ENCODE data around the gene GNA14. TPM values are rescaled to one million over a fixed set of nuclear protein-coding genes. Genes with fewer than 3 reads are reported as not detected.
"Not testable (repeated sequence)": the region's sequence is repeated elsewhere in the genome, so short reads cannot be mapped to it uniquely, and the experiment has no call there.

GNA14 gene
- total RNA-seq, 2 experiments from 2014 or later = not detected

DNA sequence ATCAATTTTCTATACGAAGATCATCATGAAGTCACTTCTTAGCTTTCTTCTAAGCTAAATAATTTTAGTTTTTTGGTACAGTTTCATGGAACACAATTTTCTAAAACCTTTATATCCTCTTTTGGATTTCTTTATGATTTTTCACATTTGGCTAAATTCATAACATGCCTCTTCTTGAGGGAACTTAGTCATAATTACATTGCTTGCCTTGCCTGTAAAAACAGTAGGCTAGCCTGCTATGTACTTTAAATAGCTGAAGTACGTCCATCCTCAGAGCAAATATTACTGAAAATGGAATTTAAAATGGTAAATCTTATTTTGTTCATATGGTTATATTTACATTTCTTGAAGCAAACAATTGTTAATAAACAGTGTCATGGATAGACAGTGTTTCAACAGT, 245.8 kb downstream of the GNA14 start:
- Mint-ChIP-seq H3K4me1 (ENCODE audit: low read depth) (no peaks in the 10 kb centered on the region), H3K4me3 (no peak overlapping the region), H3K27ac (no peak overlapping the region), H3K36me3 (ENCODE audit: low read depth) (peaks cover 38% of the 10 kb centered on the region), H3K9me3 (no peaks in the 10 kb centered on the region), H3K27me3 (no peaks in the 10 kb centered on the region)
- Histone ChIP-seq H3K4me3 (ENCODE audit: low read length) (no peak overlapping the region), H3K36me3 (ENCODE audit: insufficient read depth, low read length) (peaks cover 10% of the 10 kb centered on the region), H3K27me3 (ENCODE audit: control insufficient read depth in 1 of 2, insufficient read depth in 2 of 2, low read length in 2 of 2) (no peaks in the 10 kb centered on the region), H3K4me1 (ENCODE audit: insufficient read depth, low read length) (no peaks in the 10 kb centered on the region), H3K9me3 (ENCODE audit: control insufficient read depth in 1 of 2, insufficient read depth in 1 of 2, low read length in 2 of 2) (no peaks in the 10 kb centered on the region), H3K27ac (ENCODE audit: low read depth in 1 of 2, low read length in 2 of 2) (no peak overlapping the region)
- ATAC-seq (ENCODE audit: poor library complexity) (no peak), DNase-seq (no peak)
- ChIA-PET POLR2A (no interaction called here), CTCF (no interaction called here)
- intact Hi-C loops (cut with DNase I, micrococcal nuclease) = no loop called here
- TF ChIP-seq, protein P1, sequence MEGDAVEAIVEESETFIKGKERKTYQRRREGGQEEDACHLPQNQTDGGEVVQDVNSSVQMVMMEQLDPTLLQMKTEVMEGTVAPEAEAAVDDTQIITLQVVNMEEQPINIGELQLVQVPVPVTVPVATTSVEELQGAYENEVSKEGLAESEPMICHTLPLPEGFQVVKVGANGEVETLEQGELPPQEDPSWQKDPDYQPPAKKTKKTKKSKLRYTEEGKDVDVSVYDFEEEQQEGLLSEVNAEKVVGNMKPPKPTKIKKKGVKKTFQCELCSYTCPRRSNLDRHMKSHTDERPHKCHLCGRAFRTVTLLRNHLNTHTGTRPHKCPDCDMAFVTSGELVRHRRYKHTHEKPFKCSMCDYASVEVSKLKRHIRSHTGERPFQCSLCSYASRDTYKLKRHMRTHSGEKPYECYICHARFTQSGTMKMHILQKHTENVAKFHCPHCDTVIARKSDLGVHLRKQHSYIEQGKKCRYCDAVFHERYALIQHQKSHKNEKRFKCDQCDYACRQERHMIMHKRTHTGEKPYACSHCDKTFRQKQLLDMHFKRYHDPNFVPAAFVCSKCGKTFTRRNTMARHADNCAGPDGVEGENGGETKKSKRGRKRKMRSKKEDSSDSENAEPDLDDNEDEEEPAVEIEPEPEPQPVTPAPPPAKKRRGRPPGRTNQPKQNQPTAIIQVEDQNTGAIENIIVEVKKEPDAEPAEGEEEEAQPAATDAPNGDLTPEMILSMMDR (IDR thresholded peaks at IDR 0.05) = no peak

GRCh38 chr9:77399964-77400363, 248.2 kb downstream of the GNA14 start:
- ChIA-PET CTCF (no interaction called here), POLR2A (no interaction called here)
- H3K27ac ChIP-seq (ENCODE audit: low read depth in 1 of 2, low read length in 2 of 2) = no peak overlapping the region
- TF ChIP-seq, protein P1 (IDR thresholded peaks at IDR 0.05) = no peak
- Mint-ChIP-seq H3K4me1 (ENCODE audit: low read depth) (no peaks in the 10 kb centered on the region), H3K27ac (no peak overlapping the region), H3K36me3 (ENCODE audit: low read depth) (peaks cover 16% of the 10 kb centered on the region), H3K9me3 (no peaks in the 10 kb centered on the region), H3K4me3 (no peak overlapping the region), H3K27me3 (no peaks in the 10 kb centered on the region)
- no peaks in the 10 kb centered on the region for H3K36me3 ChIP-seq (ENCODE audit: insufficient read depth, low read length)
- no peak overlapping the region for H3K4me3 ChIP-seq (ENCODE audit: low read length)
- ATAC-seq (ENCODE audit: poor library complexity) = no peak
- H3K9me3 ChIP-seq (ENCODE audit: control insufficient read depth in 1 of 2, insufficient read depth in 1 of 2, low read length in 2 of 2) = no peaks in the 10 kb centered on the region
- H3K4me1 ChIP-seq (ENCODE audit: insufficient read depth, low read length) = no peaks in the 10 kb centered on the region
- no peak for DNase-seq
- intact Hi-C loops (cut with DNase I, micrococcal nuclease) = no loop called here
- H3K27me3 ChIP-seq (ENCODE audit: control insufficient read depth in 1 of 2, insufficient read depth in 2 of 2, low read length in 2 of 2) = no peaks in the 10 kb centered on the region

DNA sequence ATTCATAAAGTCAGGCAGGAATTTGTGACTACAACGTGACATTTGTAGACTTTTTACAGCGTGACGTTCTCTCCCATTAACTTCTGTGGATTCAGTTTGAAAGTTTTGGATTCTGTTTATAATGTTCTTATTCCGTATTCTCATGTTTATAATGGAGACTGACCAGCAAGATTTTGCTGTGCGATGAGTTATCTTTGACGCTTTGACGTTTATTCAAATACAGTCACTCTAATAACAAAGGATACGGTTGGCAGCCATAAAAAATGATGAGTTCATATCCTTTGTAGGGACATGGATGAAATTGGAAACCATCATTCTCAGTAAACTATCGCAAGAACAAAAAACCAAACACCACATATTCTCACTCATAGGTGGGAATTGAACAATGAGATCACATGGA, 249.5 kb downstream of the GNA14 start:
- H3K27ac Mint-ChIP-seq; ATAC-seq (ENCODE audit: poor library complexity); intact Hi-C loops (cut with DNase I, micrococcal nuclease); H3K4me3 Mint-ChIP-seq; H3K4me1 ChIP-seq (ENCODE audit: insufficient read depth, low read length); H3K9me3 Mint-ChIP-seq; H3K27me3 ChIP-seq (ENCODE audit: control insufficient read depth in 1 of 2, insufficient read depth in 2 of 2, low read length in 2 of 2); H3K4me1 Mint-ChIP-seq (ENCODE audit: low read depth); POLR2A ChIA-PET; H3K36me3 ChIP-seq (ENCODE audit: insufficient read depth, low read length); CTCF ChIA-PET; H3K4me3 ChIP-seq (ENCODE audit: low read length); H3K9me3 ChIP-seq (ENCODE audit: control insufficient read depth in 1 of 2, insufficient read depth in 1 of 2, low read length in 2 of 2); H3K27ac ChIP-seq (ENCODE audit: low read depth in 1 of 2, low read length in 2 of 2); DNase-seq; H3K27me3 Mint-ChIP-seq; H3K36me3 Mint-ChIP-seq (ENCODE audit: low read depth): not testable (repeated sequence)

GRCh38 chr9:77392328-77392727, 255.8 kb downstream of the GNA14 start:
- Histone ChIP-seq H3K4me3 (ENCODE audit: low read length) (no peak overlapping the region), H3K9me3 (ENCODE audit: control insufficient read depth in 1 of 2, insufficient read depth in 1 of 2, low read length in 2 of 2) (no peaks in the 10 kb centered on the region), H3K27me3 (ENCODE audit: control insufficient read depth in 1 of 2, insufficient read depth in 2 of 2, low read length in 2 of 2) (no peaks in the 10 kb centered on the region), H3K27ac (ENCODE audit: low read depth in 1 of 2, low read length in 2 of 2) (no peak overlapping the region), H3K4me1 (ENCODE audit: insufficient read depth, low read length) (no peaks in the 10 kb centered on the region), H3K36me3 (ENCODE audit: insufficient read depth, low read length) (no peaks in the 10 kb centered on the region)
- no peak for DNase-seq
- H3K4me1 Mint-ChIP-seq (ENCODE audit: low read depth) = no peaks in the 10 kb centered on the region
- intact Hi-C loops (cut with DNase I, micrococcal nuclease) = no loop called here
- TF ChIP-seq, protein P1 (IDR thresholded peaks at IDR 0.05) = no peak
- H3K27me3 Mint-ChIP-seq = no peaks in the 10 kb centered on the region
- H3K9me3 Mint-ChIP-seq = no peaks in the 10 kb centered on the region
- ATAC-seq (ENCODE audit: poor library complexity) = no peak
- CTCF ChIA-PET = no interaction called here
- H3K36me3 Mint-ChIP-seq (ENCODE audit: low read depth) = peaks cover 11% of the 10 kb centered on the region
- no peak overlapping the region for H3K4me3 Mint-ChIP-seq
- no peak overlapping the region for H3K27ac Mint-ChIP-seq
- POLR2A ChIA-PET = no interaction called here

Data from CD4-positive, alpha-beta T cell (primary cell).